Peyer's patch (tissue), 4 donors: ENCODE data around the gene COL7A1.

Experiments used
- POLR2A ChIP-seq, 2 donors: fragments of 450-650 bp; IDR thresholded peaks; one replicate each; pipeline ENCODE4 v1.5.1; 2017; ENCODE audit warnings: antibody characterized with exemption in 2 of 2, mild to moderate bottlenecking in 2 of 2, moderate library complexity in 2 of 2
- TF ChIP-seq, protein P1 (sequence below), 6 experiments: fragments of 450-650 bp in 4 of 6; fragments of 200-600 bp in 2 of 6; sonication (generic) in 1 of 6; IDR thresholded peaks; one replicate each; pipeline ENCODE4 v1.5.1; 2017 to 2019; ENCODE audit warnings: antibody characterized with exemption in 6 of 6, mild to moderate bottlenecking in 3 of 6, moderate library complexity in 1 of 6

DNA sequence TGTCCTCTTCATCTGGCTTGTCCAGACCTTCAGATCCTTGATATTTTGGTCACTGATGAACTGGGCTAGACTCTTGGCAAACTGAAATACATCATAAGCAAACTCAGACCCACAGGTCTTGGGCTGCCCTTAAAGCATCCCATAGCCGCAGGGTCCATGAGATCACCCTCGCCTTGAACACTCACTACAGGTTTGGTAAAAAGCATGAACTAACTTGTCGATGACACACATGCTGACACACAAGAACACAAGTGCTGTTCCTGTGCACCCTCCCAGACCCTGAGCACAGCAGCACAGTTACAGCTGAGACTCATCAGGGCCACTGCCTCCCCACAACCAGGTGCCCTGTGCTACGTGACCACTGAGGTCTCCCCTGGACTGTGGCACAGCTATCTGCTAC is 59.6 kb downstream of the COL7A1 start:
- TF ChIP-seq, protein P1, sequence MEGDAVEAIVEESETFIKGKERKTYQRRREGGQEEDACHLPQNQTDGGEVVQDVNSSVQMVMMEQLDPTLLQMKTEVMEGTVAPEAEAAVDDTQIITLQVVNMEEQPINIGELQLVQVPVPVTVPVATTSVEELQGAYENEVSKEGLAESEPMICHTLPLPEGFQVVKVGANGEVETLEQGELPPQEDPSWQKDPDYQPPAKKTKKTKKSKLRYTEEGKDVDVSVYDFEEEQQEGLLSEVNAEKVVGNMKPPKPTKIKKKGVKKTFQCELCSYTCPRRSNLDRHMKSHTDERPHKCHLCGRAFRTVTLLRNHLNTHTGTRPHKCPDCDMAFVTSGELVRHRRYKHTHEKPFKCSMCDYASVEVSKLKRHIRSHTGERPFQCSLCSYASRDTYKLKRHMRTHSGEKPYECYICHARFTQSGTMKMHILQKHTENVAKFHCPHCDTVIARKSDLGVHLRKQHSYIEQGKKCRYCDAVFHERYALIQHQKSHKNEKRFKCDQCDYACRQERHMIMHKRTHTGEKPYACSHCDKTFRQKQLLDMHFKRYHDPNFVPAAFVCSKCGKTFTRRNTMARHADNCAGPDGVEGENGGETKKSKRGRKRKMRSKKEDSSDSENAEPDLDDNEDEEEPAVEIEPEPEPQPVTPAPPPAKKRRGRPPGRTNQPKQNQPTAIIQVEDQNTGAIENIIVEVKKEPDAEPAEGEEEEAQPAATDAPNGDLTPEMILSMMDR (IDR thresholded peaks at IDR 0.05), result no peak
- TF ChIP-seq POLR2A (IDR thresholded peaks at IDR 0.05), result no peak
